HG03442 (cell line): ENCODE results near the gene SLC35A5.

Experiments used
- ATAC-seq: cut with Tn5 transposase; IDR thresholded peaks from one replicate; pipeline ENCODE4 v1.9.1; 2021; ENCODE audit warnings: mild to moderate bottlenecking, moderate library complexity; ENCODE audit not compliant: unreplicated experiment

The SLC35A5 gene

GRCh38 chr3:112619295-112619694 lies 57.5 kb downstream of the SLC35A5 start:
- ATAC-seq: peak; percentile 50

DNA sequence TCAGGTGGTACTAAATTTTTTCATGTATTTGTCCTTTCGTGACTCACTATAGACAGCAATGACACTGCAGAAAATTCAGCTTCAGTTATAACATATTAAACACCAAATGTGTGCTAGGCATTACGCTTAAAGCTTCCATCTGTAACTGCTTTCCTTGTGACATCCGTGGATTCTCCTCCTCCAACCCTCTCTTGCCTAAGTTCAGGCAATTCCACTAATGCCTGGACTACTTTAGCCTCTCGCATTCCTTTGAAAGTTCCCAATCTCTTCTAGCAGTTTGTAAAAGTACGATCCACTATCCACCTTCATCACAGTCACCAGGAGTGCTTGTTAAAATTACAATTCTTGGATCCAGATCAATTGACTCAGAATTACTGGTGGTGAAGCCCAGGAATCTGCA lies 61.4 kb downstream of the SLC35A5 start:
- no peak for ATAC-seq

- ATAC-seq: no peak
Observed at GRCh38 chr3:112623717-112624116, 61.9 kb downstream of the SLC35A5 start.

GRCh38 chr3:112627419-112627818 lies 65.6 kb downstream of the SLC35A5 start:
- ATAC-seq: no peak

- ATAC-seq: no peak
Observed at GRCh38 chr3:112627919-112628466, 66.1 kb downstream of the SLC35A5 start.

DNA sequence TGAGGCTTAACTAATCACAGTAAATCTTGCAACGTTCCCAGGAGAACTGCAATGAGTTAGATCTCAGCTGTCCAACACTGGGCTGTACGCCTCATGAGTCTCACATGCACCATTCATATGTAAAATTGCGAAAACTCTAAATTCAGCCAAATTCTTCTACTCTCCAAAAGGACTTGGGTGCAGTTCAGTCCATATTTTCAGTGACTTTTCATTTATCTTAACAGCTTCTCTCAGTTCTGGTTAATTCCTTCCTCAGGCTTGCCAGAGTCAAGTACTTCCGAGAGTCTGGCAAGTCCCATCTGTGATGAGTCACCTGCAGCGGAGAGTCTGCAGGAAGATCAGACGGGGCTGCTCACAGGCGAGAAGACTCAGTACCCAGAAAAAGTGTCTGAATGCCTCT lies 67.6 kb downstream of the SLC35A5 start:
- ATAC-seq: no peak

DNA sequence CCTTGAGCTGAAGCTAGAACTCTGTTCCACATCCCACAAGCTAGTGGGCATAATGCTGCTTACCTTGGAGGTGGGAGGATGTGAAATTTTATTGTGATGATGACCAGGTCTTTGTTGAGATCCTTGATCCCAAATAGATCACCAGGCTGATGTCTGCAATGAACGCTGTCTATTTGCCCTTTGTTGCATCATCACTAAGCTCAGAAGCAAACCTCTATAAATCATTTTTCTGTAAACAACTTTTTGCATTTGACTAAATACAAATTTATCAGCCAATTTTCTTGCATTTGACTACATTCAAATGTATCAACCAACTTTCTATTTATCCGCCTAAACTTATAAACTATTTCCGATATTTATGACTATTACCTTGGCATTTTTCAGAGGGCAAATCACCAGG lies 69.4 kb downstream of the SLC35A5 start:
- no peak for ATAC-seq

- no peak for ATAC-seq
Observed at GRCh38 chr3:112632596-112632995, 70.8 kb downstream of the SLC35A5 start.

GRCh38 chr3:112633191-112633590 lies 71.3 kb downstream of the SLC35A5 start:
- no peak for ATAC-seq

DNA sequence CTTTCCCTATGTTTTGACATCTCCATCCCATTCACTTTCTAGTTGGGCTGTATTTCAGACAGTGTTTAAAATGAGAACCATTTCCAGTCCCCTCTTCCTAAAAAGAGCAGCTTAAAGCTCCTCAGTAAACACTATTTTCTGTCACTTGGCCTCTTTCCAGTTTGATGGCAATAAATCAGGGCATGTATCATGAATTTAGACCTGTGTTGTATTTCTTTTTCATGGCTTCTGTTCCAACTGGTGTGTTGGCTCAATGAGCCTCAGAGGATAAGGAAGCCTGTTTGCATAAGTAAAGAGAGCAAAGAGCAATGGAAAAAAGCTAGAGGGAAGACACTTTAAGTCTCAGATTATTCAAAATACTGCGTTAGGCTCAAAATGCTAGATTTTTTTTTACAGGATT lies 71.9 kb downstream of the SLC35A5 start:
- ATAC-seq: no peak

- ATAC-seq: no peak
Observed at GRCh38 chr3:112634786-112635541, 73.1 kb downstream of the SLC35A5 start.
